GM10266 (cell line): ENCODE data around the gene MS4A5.

ENCODE experiments used
- DNase-seq: peaks from one replicate; pipeline ENCODE4 v3.0.0; 2012; ENCODE audit errors: extremely low spot score
- CTCF ChIP-seq: IDR thresholded peaks from 2 replicates; pipeline ENCODE4 v1.5.1; 2012; ENCODE audit warnings: mild to moderate bottlenecking, low read depth; ENCODE audit not compliant: control insufficient read depth, insufficient read depth; ENCODE audit errors: missing control alignments

The MS4A5 gene

GRCh38 chr11:60396799-60397198 lies 32.6 kb upstream of the MS4A5 start:
- TF ChIP-seq CTCF: no peak

GRCh38 chr11:60420015-60420414 lies 9.4 kb upstream of the MS4A5 start:
- DNase-seq: no peak

More at GRCh38 chr11:60396799-60397198, 32.6 kb upstream of the MS4A5 start:
- peak; percentile 30 for DNase-seq

GRCh38 chr11:60422609-60423008 lies 6.8 kb upstream of the MS4A5 start:
- DNase-seq: no peak
- TF ChIP-seq CTCF: no peak

More at GRCh38 chr11:60420015-60420414, 9.4 kb upstream of the MS4A5 start:
- TF ChIP-seq CTCF: no peak

GRCh38 chr11:60428517-60428916 lies 855 bp upstream of the MS4A5 start:
- no peak for DNase-seq
- no peak for TF ChIP-seq CTCF

GRCh38 chr11:60431251-60431650 lies 1.9 kb downstream of the MS4A5 start:
- no peak for DNase-seq
- no peak for TF ChIP-seq CTCF

GRCh38 chr11:60433401-60433800 lies 4.0 kb downstream of the MS4A5 start:
- no peak for TF ChIP-seq CTCF
- DNase-seq: no peak

- no peak for DNase-seq
- TF ChIP-seq CTCF: no peak
These were observed 17.7 kb downstream of the MS4A5 start for GRCh38 chr11:60447070-60447469.
